Stimulated activated CD4-positive, alpha-beta T cell treated with anti-CD3 and anti-CD28 coated beads, Interleukin-2, amount 100 ng/mL, for 24 hours (primary cell): ENCODE results near the gene IQCH.

Experiments
- DNase-seq, 2 donors: peaks; one replicate each; pipeline ENCODE4 v3.0.0-alpha.2; 2020

Gene IQCH

GRCh38 chr15:67458331-67459029, 203.9 kb downstream of the IQCH start:
- DNase-seq = no peak

- DNase-seq = no peak
Measured at GRCh38 chr15:67460521-67460920, 205.9 kb downstream of the IQCH start.

- DNase-seq = no peak
Measured at GRCh38 chr15:67461735-67462134, 207.1 kb downstream of the IQCH start.

GRCh38 chr15:67462875-67463274, 208.3 kb downstream of the IQCH start:
- DNase-seq = no peak

GRCh38 chr15:67463488-67463887, 208.9 kb downstream of the IQCH start:
- no peak for DNase-seq

GRCh38 chr15:67465196-67465952, 210.8 kb downstream of the IQCH start:
- DNase-seq = no peak

- no peak for DNase-seq
Measured at GRCh38 chr15:67468416-67468815, 213.8 kb downstream of the IQCH start.

- no peak for DNase-seq
Measured at GRCh38 chr15:67469680-67470079, 215.1 kb downstream of the IQCH start.

GRCh38 chr15:67472957-67473356, 218.4 kb downstream of the IQCH start:
- no peak for DNase-seq

GRCh38 chr15:67474405-67475110, 220.0 kb downstream of the IQCH start:
- no peak for DNase-seq

- no peak for DNase-seq
Measured at GRCh38 chr15:67479781-67480505, 225.4 kb downstream of the IQCH start.

GRCh38 chr15:67480741-67481140, 226.2 kb downstream of the IQCH start:
- DNase-seq = no peak

- DNase-seq = no peak
Measured at GRCh38 chr15:67481680-67482079, 227.1 kb downstream of the IQCH start.

- DNase-seq = no peak
Measured at GRCh38 chr15:67495585-67495984, 241.0 kb downstream of the IQCH start.

GRCh38 chr15:67501177-67501835, 246.7 kb downstream of the IQCH start:
- no peak for DNase-seq

- no peak for DNase-seq
Measured at GRCh38 chr15:67501836-67502461, 247.4 kb downstream of the IQCH start.

- DNase-seq = no peak
Measured at GRCh38 chr15:67504056-67504455, 249.5 kb downstream of the IQCH start.

- DNase-seq = no peak
Measured at GRCh38 chr15:67504796-67505195, 250.2 kb downstream of the IQCH start.

GRCh38 chr15:67505675-67506572, 251.3 kb downstream of the IQCH start:
- no peak for DNase-seq

GRCh38 chr15:67506775-67507747, 252.5 kb downstream of the IQCH start:
- DNase-seq = no peak
